ENCODE results near the gene OR10A4.
"Not testable (repeated sequence)": the region's sequence is repeated elsewhere in the genome, so short reads cannot be mapped to it uniquely, and the experiment has no call there.

Gene OR10A4

GRCh38 chr11:6900327-6900999 is 24.0 kb downstream of the OR10A4 start:
- DNase-seq, result no peak

- not testable (repeated sequence) for DNase-seq
These were observed 28.4 kb downstream of the OR10A4 start for GRCh38 chr11:6904804-6905203.

- no peak for DNase-seq
These were observed 35.0 kb downstream of the OR10A4 start for GRCh38 chr11:6911378-6911777.

- no peak for DNase-seq
These were observed 35.5 kb downstream of the OR10A4 start for GRCh38 chr11:6911948-6912347.

- no peak for DNase-seq
These were observed 43.3 kb downstream of the OR10A4 start for GRCh38 chr11:6919698-6920097.

- no peak for DNase-seq
These were observed 44.3 kb downstream of the OR10A4 start, which contains the start of gene OR2D3 for GRCh38 chr11:6920702-6921101. TSS of gene OR2D3 (plus strand) at chr11:6921002. CDS start at chr11:6921002, 0 bp downstream.

GRCh38 chr11:6925007-6925577 is 48.7 kb downstream of the OR10A4 start:
- no peak for DNase-seq

GRCh38 chr11:6925636-6926207 is 49.3 kb downstream of the OR10A4 start:
- DNase-seq, result no peak

GRCh38 chr11:6926208-6927029 is 50.0 kb downstream of the OR10A4 start, which contains the start of gene ZNF215:
TSS of gene ZNF215 (plus strand) at chr11:6926426. CDS start at chr11:6932273, 5,847 bp downstream.
- DNase-seq, result no peak

GRCh38 chr11:6927030-6927617 is 50.7 kb downstream of the OR10A4 start:
- DNase-seq, result no peak

All from KG1 (cell line).